Fibroblast of lung (primary cell): ENCODE measurements around the gene MAGI2. TPM values are rescaled to one million over a fixed set of nuclear protein-coding genes. Genes with fewer than 3 reads are reported as not detected.

ENCODE experiments used
- DNase-seq, 2 donors: peaks; one replicate each; pipeline versions ENCODE4 v3.0.0 to v3.0.0-alpha.2; 2010; ENCODE audit warnings: low read depth in 2 of 2
- H2AFZ ChIP-seq: 2 replicates; pipeline ENCODE4 v1.5.1; 2012; ENCODE audit warnings: low read length, control low read depth, inconsistent platforms
- H3K27ac ChIP-seq: 2 replicates; pipeline ENCODE4 v1.5.1; 2011; ENCODE audit warnings: low read length, control low read depth; ENCODE audit not compliant: insufficient read depth
- H3K27me3 ChIP-seq: 2 replicates; pipeline ENCODE4 v1.5.1; 2011; ENCODE audit warnings: mild to moderate bottlenecking, low read length; ENCODE audit not compliant: control insufficient read depth, insufficient read depth
- H3K36me3 ChIP-seq: 2 replicates; pipeline ENCODE4 v1.5.1; 2011; ENCODE audit warnings: low read length; ENCODE audit not compliant: control insufficient read depth, insufficient read depth
- H3K4me1 ChIP-seq: 2 replicates; pipeline ENCODE4 v1.5.1; 2011; ENCODE audit warnings: low read length; ENCODE audit not compliant: control insufficient read depth, insufficient read depth; ENCODE audit errors: extremely low read depth
- H3K4me2 ChIP-seq: 2 replicates; pipeline ENCODE4 v1.5.1; 2011; ENCODE audit warnings: low read length, control low read depth; ENCODE audit not compliant: insufficient read depth; ENCODE audit errors: extremely low read depth
- H3K4me3 ChIP-seq, 4 experiments: fragments of 200-600 bp in 1 of 4; sonication (generic) in 1 of 4; replicated peaks in 1 of 4; 2 replicates each; pipeline ENCODE4 v1.5.1; 2011 to 2016; ENCODE audit warnings: low read length in 4 of 4, low read depth in 3 of 4, mild to moderate bottlenecking in 3 of 4, control low read depth in 2 of 4, inconsistent platforms in 1 of 4, mixed read lengths in 1 of 4; ENCODE audit not compliant: insufficient read depth in 1 of 4; ENCODE audit errors: control extremely low read depth in 1 of 4
- H3K79me2 ChIP-seq: 2 replicates; pipeline ENCODE4 v1.5.1; 2012; ENCODE audit warnings: mild to moderate bottlenecking, low read length, inconsistent platforms; ENCODE audit not compliant: control insufficient read depth, insufficient read depth
- H3K9ac ChIP-seq: 2 replicates; pipeline ENCODE4 v1.5.1; 2011; ENCODE audit warnings: mild to moderate bottlenecking, low read length, control low read depth; ENCODE audit not compliant: insufficient read depth
- H3K9me3 ChIP-seq: 2 replicates; pipeline ENCODE4 v1.5.1; 2012; ENCODE audit warnings: low read depth, low read length; ENCODE audit not compliant: control insufficient read depth, insufficient read depth
- H4K20me1 ChIP-seq: 2 replicates; pipeline ENCODE4 v1.5.1; 2011; ENCODE audit warnings: low read length; ENCODE audit not compliant: control insufficient read depth, insufficient read depth; ENCODE audit errors: extremely low read depth
- EZH2 ChIP-seq: IDR thresholded peaks from 2 replicates; pipeline ENCODE4 v1.5.1; 2012; ENCODE audit warnings: low read length, control low read depth, mild to moderate bottlenecking; ENCODE audit errors: missing control alignments
- polyA plus RNA-seq, 2 donors: library from polyadenylated mRNA; depleted of rRNA in 1 of 2; stranded (reverse) in 1 of 2; unstranded in 1 of 2; fragments of >200 nt; gene quantifications; 2 replicates each; pipeline ENCODE4 v1.2.1, GENCODE V29; 2011 to 2012; ENCODE audit warnings: missing spikeins in 1 of 2
- total RNA-seq: library from RNA; depleted of rRNA; stranded (reverse); fragments of >200 nt; gene quantifications from 2 replicates; pipeline ENCODE4 v1.2.1, GENCODE V29; 2014
- TF ChIP-seq, protein P1 (sequence below), 2 donors: IDR thresholded peaks in 1 of 2; conservative IDR thresholded peaks in 1 of 2; 1 replicate in 1 of 2; 2 replicates in 1 of 2; pipeline ENCODE4 v1.5.1; 2011 to 2012; ENCODE audit warnings: low read length in 2 of 2, control low read depth in 1 of 2, inconsistent platforms in 1 of 2, low read depth in 1 of 2, mild to moderate bottlenecking in 1 of 2

MAGI2 gene
- total and polyA plus RNA-seq, 2 donors (not counting 1 experiment from before 2014, with no cell fraction given), result 1.8 to 17.0 TPM

- Histone ChIP-seq H3K79me2 (no peaks in the 10 kb centered on the region), H3K4me1 (no peaks in the 10 kb centered on the region), H2AFZ (no peak overlapping the region), H3K27me3 (no peaks in the 10 kb centered on the region), H3K4me2 (no peak overlapping the region), H3K9ac (no peak overlapping the region), H4K20me1 (no peaks in the 10 kb centered on the region), H3K27ac (no peak overlapping the region), H3K36me3 (no peaks in the 10 kb centered on the region), H3K9me3 (no peaks in the 10 kb centered on the region), H3K4me3 (no peak overlapping the region)
- no peak for DNase-seq
- TF ChIP-seq, protein P1, sequence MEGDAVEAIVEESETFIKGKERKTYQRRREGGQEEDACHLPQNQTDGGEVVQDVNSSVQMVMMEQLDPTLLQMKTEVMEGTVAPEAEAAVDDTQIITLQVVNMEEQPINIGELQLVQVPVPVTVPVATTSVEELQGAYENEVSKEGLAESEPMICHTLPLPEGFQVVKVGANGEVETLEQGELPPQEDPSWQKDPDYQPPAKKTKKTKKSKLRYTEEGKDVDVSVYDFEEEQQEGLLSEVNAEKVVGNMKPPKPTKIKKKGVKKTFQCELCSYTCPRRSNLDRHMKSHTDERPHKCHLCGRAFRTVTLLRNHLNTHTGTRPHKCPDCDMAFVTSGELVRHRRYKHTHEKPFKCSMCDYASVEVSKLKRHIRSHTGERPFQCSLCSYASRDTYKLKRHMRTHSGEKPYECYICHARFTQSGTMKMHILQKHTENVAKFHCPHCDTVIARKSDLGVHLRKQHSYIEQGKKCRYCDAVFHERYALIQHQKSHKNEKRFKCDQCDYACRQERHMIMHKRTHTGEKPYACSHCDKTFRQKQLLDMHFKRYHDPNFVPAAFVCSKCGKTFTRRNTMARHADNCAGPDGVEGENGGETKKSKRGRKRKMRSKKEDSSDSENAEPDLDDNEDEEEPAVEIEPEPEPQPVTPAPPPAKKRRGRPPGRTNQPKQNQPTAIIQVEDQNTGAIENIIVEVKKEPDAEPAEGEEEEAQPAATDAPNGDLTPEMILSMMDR (conservative IDR thresholded peaks at IDR 0.05 in 1 of 2, IDR thresholded peaks at IDR 0.05 in 1 of 2; ENCODE audit: low read depth in 1 of 2, low read length in 2 of 2), result no peak
- TF ChIP-seq EZH2, result no peak
Measured at GRCh38 chr7:78164459-78164858, 1289.0 kb downstream of the MAGI2 start.

GRCh38 chr7:78161781-78162180 is 1291.7 kb downstream of the MAGI2 start:
- Histone ChIP-seq H3K27ac (no peak overlapping the region), H4K20me1 (no peaks in the 10 kb centered on the region), H3K9ac (no peak overlapping the region), H3K27me3 (no peaks in the 10 kb centered on the region), H3K79me2 (no peaks in the 10 kb centered on the region), H3K9me3 (no peaks in the 10 kb centered on the region), H2AFZ (no peak overlapping the region), H3K4me3 (no peak overlapping the region), H3K4me2 (no peak overlapping the region), H3K36me3 (no peaks in the 10 kb centered on the region), H3K4me1 (no peaks in the 10 kb centered on the region)
- TF ChIP-seq, protein P1 (conservative IDR thresholded peaks at IDR 0.05 in 1 of 2, IDR thresholded peaks at IDR 0.05 in 1 of 2; ENCODE audit: low read depth in 1 of 2, low read length in 2 of 2), result no peak
- TF ChIP-seq EZH2, result no peak
- DNase-seq, result no peak

GRCh38 chr7:78159545-78159944 is 1293.9 kb downstream of the MAGI2 start:
- H3K79me2 ChIP-seq, result no peaks in the 10 kb centered on the region
- no peaks in the 10 kb centered on the region for H3K4me1 ChIP-seq

More at GRCh38 chr7:78159545-78159944, 1293.9 kb downstream of the MAGI2 start:
- H2AFZ ChIP-seq, result no peak overlapping the region
- no peaks in the 10 kb centered on the region for H3K27me3 ChIP-seq
- H3K9ac ChIP-seq, result no peak overlapping the region
- H4K20me1 ChIP-seq, result no peaks in the 10 kb centered on the region
- DNase-seq, result no peak
- no peak overlapping the region for H3K4me2 ChIP-seq
- H3K27ac ChIP-seq, result no peak overlapping the region
- H3K9me3 ChIP-seq, result no peaks in the 10 kb centered on the region
- TF ChIP-seq, protein P1 (conservative IDR thresholded peaks at IDR 0.05 in 1 of 2, IDR thresholded peaks at IDR 0.05 in 1 of 2; ENCODE audit: low read depth in 1 of 2, low read length in 2 of 2), result no peak
- TF ChIP-seq EZH2, result no peak
- H3K4me3 ChIP-seq, result no peak overlapping the region
- H3K36me3 ChIP-seq, result no peaks in the 10 kb centered on the region
